Brain microvascular endothelial cell (primary cell): ENCODE data around the gene CCL4.

Experiments used
- DNase-seq: peaks from one replicate; pipeline ENCODE4 v3.0.0-alpha.2; 2020
- H3K27ac ChIP-seq: fragments of 250-450 bp; sonication (Bioruptor Pico); 2 replicates; pipeline ENCODE4 v1.5.1; 2020; ENCODE audit warnings: mild to moderate bottlenecking, moderate library complexity
- H3K27me3 ChIP-seq: fragments of 250-450 bp; sonication (Bioruptor Pico); replicated peaks from 2 replicates; pipeline ENCODE4 v1.5.1; 2020; ENCODE audit warnings: mild to moderate bottlenecking
- H3K36me3 ChIP-seq: fragments of 250-450 bp; sonication (Bioruptor Pico); replicated peaks from 2 replicates; pipeline ENCODE4 v1.5.1; 2020; ENCODE audit warnings: mild to moderate bottlenecking
- H3K4me3 ChIP-seq: 2 replicates; pipeline ENCODE4 v1.5.1; 2011; ENCODE audit warnings: low read depth, mild to moderate bottlenecking, control low read depth, low read length, moderate library complexity
- CTCF ChIP-seq: IDR thresholded peaks from 2 replicates; pipeline ENCODE4 v1.5.1; 2011; ENCODE audit warnings: low read depth, mild to moderate bottlenecking, moderate library complexity, low read length, control low read depth, inconsistent platforms; ENCODE audit errors: missing control alignments
- in situ Hi-C: cut with HindIII; loops from 2 replicates; pipeline ENCODE4 v1.10.0; 2017; ENCODE audit warnings: low sequenced_read_pairs, low pct_ligation_motif_present

CCL4 gene

GRCh38 chr17:36063786-36064541 lies 39.7 kb upstream of the CCL4 start, which contains the start of gene CCL18:
TSS of gene CCL18 (plus strand) at chr17:36064272. CDS start at chr17:36064343, 71 bp downstream.
- H3K4me3 ChIP-seq = no peak within 1 kb of the TSS
- no peak for DNase-seq
- TF ChIP-seq CTCF = no peak
- in situ Hi-C loops = no loop called here
- H3K27ac ChIP-seq = no peak within 1 kb of the TSS
- no peaks in the 10 kb centered on the region for H3K27me3 ChIP-seq
- H3K36me3 ChIP-seq = no peaks in the 10 kb centered on the region

GRCh38 chr17:36066365-36066985 lies 37.2 kb upstream of the CCL4 start:
- DNase-seq = no peak
- in situ Hi-C loops = no loop called here
- Histone ChIP-seq H3K27me3 (no peaks in the 10 kb centered on the region), H3K36me3 (no peaks in the 10 kb centered on the region), H3K27ac (no peak overlapping the region), H3K4me3 (no peak overlapping the region)
- no peak for TF ChIP-seq CTCF

GRCh38 chr17:36068524-36068923 lies 35.1 kb upstream of the CCL4 start:
- TF ChIP-seq CTCF = no peak
- Histone ChIP-seq H3K36me3 (no peaks in the 10 kb centered on the region), H3K4me3 (no peak overlapping the region), H3K27me3 (no peaks in the 10 kb centered on the region), H3K27ac (no peak overlapping the region)
- in situ Hi-C loops = no loop called here
- no peak for DNase-seq

GRCh38 chr17:36069136-36069535 lies 34.5 kb upstream of the CCL4 start:
- in situ Hi-C loops = no loop called here
- DNase-seq = no peak
- no peak overlapping the region for H3K4me3 ChIP-seq
- no peak for TF ChIP-seq CTCF
- H3K27me3 ChIP-seq = no peaks in the 10 kb centered on the region
- no peaks in the 10 kb centered on the region for H3K36me3 ChIP-seq
- no peak overlapping the region for H3K27ac ChIP-seq

- no peak overlapping the region for H3K27ac ChIP-seq
- no peaks in the 10 kb centered on the region for H3K27me3 ChIP-seq
- TF ChIP-seq CTCF = no peak
- H3K36me3 ChIP-seq = no peaks in the 10 kb centered on the region
- in situ Hi-C loops = no loop called here
- no peak for DNase-seq
- no peak overlapping the region for H3K4me3 ChIP-seq
Measured at GRCh38 chr17:36070427-36070826, 33.2 kb upstream of the CCL4 start.

GRCh38 chr17:36071751-36072150 lies 31.9 kb upstream of the CCL4 start:
- in situ Hi-C loops = no loop called here
- no peak for DNase-seq
- H3K27ac ChIP-seq = no peak overlapping the region
- no peak for TF ChIP-seq CTCF
- no peak overlapping the region for H3K4me3 ChIP-seq
- H3K27me3 ChIP-seq = no peaks in the 10 kb centered on the region
- no peaks in the 10 kb centered on the region for H3K36me3 ChIP-seq
